ENCODE data around the gene ARL6IP4.
A peak's percentile ranks its signal among the peaks of the same experiment; 100 is the strongest.

The ARL6IP4 gene

DNA sequence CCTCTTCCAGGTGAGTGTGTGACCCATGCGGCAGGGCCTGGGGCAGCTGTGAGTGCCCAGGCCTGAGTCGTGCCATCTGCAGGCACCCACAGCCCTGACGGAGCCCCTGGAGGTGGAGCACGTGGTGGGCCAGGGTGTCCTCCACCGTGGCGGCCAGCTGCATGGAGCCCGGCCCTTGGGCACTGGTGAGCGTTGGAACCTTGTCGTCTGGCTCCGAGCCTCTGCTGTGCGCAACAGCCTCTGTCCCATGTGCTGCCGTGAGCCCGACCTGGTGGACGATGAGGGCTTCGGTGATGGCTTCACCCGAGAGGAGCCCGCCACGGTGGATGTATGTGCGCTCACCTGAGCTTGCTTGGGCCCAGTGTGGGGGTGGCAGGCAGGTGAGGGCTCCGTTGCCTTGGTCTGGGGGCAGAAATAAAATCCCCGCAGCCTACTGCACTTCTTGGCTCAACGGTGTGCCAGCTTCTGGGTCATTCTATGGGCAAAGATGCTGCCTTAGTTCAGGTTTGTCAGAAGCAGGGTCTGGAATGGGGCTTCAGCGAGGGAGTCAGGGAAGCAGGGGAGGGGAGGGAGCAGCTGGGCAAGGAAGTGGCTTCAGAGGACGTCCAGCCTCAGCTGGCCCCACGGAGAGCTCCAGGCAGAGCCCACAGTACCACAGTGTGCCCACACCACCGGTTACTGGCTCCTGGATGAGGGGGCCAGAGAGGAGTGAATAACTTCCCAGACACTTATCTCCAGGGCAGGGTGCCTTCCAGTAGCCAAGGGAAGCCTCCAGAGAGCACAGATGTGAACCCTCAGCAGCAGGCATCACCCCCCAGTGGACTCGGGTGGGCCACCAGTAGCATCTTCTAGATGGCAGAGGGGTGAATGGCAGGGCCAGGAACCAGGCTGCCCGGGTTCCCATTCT is 1.2 kb upstream of the ARL6IP4 start:
- DNase-seq: no peak

- no peak for DNase-seq
Measured at GRCh38 chr12:122979908-122980182, 636 bp upstream of the ARL6IP4 start.

GRCh38 chr12:122981036-122981471 is 573 bp downstream of the ARL6IP4 start:
- DNase-seq: peak in 1 of 2 experiments; percentile 31

GRCh38 chr12:122981587-122982476 is 1.4 kb downstream of the ARL6IP4 start:
- no peak for DNase-seq

- DNase-seq: no peak
Measured at GRCh38 chr12:122982477-122982815, 2.0 kb downstream of the ARL6IP4 start.

- DNase-seq: no peak
Measured at GRCh38 chr12:122982963-122983788, 2.7 kb downstream of the ARL6IP4 start.

DNA sequence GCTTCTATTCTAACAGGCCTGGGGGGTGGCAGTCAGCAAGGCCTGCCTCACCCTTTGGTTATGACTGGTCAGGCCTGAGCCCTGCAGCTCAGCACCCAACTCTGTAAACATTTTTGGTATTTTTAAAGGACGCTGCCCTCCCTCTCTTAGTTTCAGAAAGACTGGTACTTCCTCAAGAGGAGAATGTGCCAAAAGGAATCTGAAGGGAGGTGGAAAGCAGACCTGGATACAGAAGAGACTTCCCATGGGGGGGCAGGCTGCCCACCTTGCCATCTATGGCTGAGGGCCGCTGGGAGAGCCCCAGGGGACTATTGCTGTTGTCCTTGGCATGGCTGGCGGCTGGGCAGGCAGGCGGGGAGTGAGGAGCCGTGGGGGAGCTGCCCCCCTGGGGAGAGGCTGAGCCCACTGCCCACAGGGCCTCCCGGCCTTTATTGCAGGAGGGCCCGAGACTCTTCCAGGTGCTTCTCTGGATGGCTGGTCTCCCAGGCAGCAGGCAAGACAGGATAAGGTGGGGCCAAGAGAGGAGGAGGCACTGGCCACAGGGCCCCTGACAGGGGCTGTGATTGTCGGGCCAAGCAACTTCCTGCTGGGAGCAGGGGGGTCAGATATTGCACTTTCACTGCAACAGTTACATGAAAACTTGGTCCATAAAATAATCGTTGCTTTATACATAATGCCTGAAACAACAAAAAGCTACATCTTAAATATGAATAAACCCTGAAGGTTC is 3.5 kb downstream of the ARL6IP4 start:
- DNase-seq: no peak

DNA sequence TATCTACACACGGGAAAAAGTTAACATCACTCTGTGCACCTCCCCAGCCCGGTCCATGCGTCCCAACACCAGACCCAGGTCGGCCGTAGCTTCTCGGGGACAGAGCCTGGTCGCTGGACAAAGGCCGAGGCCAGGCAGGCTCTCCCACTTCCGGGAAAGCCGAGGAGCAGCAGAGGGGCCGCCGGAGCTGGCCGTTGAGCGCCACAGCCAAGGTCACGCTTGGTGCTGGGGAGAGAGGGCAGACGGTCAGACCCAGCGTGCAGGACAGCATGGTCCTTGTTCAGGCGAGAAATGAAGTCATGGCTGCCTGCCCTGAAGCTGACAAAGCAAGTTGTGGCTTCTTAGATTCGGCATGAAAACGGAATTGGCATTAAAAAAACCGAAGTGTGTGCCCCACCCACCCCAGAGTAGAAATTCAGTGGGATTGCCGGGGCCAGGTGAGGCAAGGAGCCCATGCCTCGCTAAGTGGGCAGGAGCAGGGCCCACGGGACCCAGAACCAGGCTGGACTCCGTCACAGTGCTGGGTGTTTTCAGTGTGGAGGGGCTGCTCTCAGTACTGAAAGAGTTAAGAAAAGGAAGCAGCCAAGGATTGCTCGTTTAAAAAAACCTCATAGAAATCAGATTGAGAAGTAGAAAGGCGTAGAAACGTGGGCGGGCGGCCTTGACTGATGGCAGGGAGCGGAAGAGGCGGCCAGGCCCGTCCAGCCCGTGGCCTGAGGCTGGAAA is 4.3 kb downstream of the ARL6IP4 start:
- no peak for DNase-seq

DNA sequence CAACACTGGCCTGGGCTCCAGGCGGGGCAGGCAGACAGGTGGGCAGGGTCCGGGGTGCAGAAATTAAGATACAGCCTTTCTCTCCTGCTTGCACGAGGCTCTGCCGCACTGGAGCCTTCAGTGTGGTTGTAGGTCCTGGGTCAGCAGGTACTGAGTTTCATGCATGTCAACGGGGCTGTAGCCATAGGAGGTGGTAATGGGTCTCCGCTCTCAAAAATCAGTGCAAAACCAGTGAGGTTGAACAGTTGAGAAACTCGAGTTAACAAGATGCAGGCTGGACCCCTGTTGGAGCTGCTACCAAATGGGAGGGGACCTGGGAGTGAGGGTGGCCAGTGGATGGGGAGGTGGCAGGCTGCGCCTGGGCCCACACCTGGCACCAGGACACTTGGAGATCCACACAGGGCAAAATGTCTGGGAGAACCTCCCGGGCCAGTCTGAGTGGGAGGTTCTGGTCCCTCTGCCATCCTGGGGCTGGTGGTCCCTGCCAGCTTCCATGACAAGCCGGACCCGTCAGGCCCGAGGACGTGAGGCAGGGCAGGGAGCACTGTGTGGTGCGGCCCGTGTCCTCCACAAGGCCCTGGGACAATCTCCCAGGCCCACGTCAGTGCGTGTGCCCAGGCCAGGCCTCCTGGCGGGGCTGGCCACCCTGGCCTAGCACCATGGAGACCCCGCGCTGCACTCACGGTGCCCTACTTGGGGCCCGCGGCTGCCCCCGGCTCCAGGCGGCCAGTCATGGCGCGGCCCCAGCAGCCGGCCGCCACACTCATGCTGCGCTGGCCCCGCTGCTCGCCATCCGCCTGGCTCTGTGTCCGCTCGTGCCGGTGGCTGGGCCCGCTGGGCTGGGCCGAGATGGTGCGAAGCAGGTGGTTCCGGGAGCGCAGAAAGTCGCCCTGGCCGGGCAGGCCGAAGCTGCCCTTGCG is 5.1 kb downstream of the ARL6IP4 start:
- no peak for DNase-seq

GRCh38 chr12:122986258-122986871 is 5.9 kb downstream of the ARL6IP4 start:
- no peak for DNase-seq

- no peak for DNase-seq
Measured at GRCh38 chr12:122987086-122987951, 6.8 kb downstream of the ARL6IP4 start.

GRCh38 chr12:122988036-122988435 is 7.6 kb downstream of the ARL6IP4 start:
- DNase-seq: no peak

DNA sequence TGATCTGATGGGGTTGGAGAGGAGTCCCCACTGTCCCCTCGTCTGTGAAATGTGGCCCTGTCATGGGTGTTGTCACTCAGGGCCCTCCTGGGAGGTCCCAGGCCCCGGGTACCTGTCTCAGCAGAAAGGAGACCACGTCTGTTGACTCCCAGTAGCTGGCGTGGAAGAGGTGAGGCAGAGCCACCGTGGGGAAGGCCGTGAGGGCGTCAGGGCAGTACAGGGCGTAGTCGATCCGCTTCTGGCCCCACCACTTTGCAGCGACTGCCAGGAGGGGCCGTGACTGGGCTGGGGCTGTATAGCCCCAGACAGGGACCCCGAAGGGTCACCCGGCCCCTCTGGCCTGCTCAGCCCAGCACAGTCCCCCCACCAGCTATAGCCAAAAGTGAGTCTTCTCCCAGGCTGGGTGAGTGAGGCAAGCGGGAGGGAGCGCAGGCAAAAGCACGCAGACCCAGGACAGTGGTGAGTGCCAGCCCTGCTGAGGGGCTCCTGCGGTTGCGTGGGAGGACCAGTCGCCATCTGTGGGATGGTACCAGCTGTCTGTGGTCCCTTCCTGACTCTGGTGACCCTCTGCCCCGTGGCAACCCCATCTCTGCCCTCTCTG is 8.2 kb downstream of the ARL6IP4 start:
- DNase-seq: no peak

DNA sequence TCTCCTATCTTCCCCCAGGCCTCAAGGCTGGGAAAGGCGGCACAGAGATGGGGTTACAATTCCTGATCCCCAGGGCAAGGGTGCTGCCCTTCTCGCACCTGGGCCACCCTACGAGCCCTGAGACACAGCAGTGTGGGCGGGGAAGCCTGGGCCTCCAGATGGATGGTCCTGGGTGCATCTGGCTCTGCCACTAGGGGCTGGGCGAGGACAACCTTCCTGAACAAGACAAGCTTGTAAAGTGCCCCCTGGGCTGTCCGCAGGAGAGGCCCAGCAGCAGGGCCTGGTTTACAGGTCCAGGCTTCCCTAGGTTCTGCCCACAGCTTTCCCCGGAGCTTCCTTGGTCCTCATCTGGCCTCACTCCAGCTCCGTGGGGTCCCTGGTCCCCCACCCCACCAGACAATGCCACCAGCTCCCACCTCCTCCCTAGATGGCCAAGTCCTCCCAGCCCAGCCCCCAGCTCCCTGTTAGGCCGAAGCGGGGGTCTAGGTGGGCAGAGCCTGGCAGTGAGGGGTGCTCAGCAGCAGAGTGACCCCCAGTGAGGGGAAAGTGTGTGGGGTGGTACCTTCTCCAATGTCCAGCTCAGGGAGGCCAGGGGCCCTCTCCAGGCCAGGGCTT is 8.9 kb downstream of the ARL6IP4 start:
- no peak for DNase-seq

- DNase-seq: no peak
Measured at GRCh38 chr12:122989874-122990419, 9.5 kb downstream of the ARL6IP4 start.

- DNase-seq: no peak
Measured at GRCh38 chr12:122990561-122990960, 10.1 kb downstream of the ARL6IP4 start.

GRCh38 chr12:122990961-122991622 is 10.6 kb downstream of the ARL6IP4 start:
- DNase-seq: no peak

Data from SHP77 (cell line).